Measurements from ENCODE around the gene NUSAP1.

GRCh38 chr15:41285285-41285684 is 47.4 kb upstream of the NUSAP1 start:
- TF ChIP-seq CTCF (IDR thresholded peaks at IDR 0.05; ENCODE audit: borderline replicate concordance, extremely low read depth, low read length, poor library complexity, severe bottlenecking) (no peak), EZH2 (IDR thresholded peaks at IDR 0.05; ENCODE audit: borderline replicate concordance, low read depth, low read length, severe bottlenecking) (no peak)

All from DND-41 (cell line).